Left kidney (tissue), 2 donors: ENCODE data around the gene DGCR8. TPM values are rescaled to one million over a fixed set of nuclear protein-coding genes. Genes with fewer than 3 reads are reported as not detected.
"Not testable (repeated sequence)": the region's sequence is repeated elsewhere in the genome, so short reads cannot be mapped to it uniquely, and the experiment has no call there.

ENCODE experiments used
- DNase-seq: peaks from one replicate; pipeline ENCODE4 v3.0.0-alpha.2; 2013
- polyA plus RNA-seq: library from polyadenylated mRNA; unstranded; fragments of 120-200 nt; gene quantifications from one replicate; pipeline ENCODE4 v1.2.1, GENCODE V29; 2013; ENCODE audit not compliant: insufficient read length

DGCR8 gene
- polyA plus RNA-seq, 1 donor: 58.0 TPM

DNA sequence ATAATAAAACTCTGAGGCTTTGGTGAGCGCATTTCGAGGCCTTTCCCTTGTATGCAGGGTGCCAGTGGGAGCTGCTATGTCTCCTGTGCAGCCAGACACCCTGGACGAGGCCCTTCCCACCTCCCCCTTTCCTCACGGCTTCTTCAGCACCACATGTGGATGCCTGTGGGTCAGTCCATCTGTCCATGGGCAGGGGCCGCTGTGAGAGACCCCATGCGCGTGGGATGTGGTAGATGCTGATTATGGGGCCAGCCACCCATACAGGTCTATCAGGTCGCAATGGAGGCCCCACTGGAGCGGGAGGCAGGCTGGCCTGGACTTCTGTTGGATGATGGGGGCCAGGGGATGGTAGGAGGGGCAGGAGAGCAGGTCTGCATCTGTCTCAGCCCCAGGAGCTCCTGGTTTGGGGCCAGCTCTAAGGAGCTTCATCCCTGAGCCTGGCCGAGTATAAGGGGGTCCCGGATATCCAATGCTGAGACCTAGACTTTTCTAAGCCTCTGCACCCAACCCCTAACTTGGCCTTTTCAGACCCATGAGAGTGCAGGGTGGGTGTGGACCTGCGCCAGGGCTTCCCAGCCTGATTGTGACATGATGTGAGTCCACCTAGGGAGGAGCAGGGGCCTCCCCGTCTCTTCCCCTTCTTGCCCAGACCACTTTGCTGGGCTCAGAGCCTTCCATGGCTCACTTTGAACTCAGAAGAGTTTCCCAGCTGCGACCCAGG, 14.0 kb upstream of the DGCR8 start:
- no peak for DNase-seq

DNA sequence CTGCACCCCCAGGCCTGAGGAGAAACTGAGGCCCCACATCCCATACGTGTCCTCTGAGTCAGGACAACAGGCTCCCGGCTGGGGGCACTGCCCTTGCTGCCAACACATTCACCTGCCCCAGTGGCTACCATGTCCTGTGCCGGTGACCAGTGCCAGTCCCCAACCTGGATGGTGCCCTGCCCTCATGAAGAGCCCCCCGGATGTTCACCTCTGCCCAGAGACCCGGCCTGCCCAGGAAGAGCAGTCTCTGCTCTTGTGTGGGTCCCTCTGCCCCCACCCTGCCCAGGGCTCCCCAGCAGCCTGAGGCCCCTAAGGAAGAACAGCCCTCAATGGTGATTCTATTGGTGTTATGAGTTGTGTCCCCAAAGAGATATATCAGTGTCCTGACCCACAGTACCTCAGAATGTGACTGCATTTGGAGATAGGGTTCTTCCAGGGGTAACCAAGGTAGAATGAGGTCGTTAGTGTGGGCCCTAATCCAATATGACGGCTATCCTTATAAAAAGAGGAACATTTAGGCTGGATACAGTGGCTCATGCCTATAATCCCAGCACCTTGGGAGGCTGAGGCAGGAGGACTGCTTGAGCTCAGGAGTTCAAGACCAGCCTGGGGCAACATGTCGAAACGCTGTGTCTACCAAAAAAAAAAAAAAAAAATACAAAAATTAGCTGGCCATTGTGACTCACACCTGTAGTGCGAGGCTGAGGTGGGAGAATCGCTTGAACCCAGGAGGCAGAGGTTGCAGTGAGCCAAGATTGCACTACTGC, 13.2 kb upstream of the DGCR8 start:
- no peak for DNase-seq

DNA sequence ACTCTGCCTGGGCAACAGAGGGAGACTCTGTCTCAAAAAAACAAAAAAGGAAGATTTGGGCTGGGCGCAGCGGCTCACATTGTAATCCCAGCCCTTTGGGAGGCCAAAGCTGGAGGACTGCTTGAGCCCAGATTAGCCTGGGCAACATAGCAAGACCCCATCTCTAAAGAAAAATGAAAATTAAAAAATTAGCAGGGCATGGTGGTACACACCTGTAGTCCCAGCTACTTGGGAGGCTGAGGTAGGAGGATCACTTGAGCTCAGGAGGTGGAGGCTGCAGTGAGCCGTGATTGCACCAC, 12.7 kb upstream of the DGCR8 start:
- DNase-seq: not testable (repeated sequence)

DNA sequence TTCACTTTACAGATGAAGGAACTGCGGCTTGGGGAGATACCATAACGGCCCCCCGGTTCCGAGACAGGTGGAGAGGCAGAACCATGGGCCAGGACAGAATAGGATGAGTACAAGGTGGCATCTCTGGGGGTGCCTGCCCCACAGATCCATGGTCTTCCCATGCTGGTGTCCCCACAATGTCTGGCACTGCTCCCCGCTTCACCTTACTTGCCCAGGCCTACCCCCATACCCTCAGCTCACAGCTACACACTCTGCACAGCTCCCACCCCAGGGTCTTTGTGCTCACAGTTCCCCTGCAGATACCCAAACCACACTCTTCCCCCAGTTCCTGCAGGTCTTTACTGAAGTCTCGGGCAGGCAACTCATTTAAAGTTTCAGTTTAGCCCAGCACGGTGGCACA, 11.4 kb upstream of the DGCR8 start:
- DNase-seq: no peak

DNA sequence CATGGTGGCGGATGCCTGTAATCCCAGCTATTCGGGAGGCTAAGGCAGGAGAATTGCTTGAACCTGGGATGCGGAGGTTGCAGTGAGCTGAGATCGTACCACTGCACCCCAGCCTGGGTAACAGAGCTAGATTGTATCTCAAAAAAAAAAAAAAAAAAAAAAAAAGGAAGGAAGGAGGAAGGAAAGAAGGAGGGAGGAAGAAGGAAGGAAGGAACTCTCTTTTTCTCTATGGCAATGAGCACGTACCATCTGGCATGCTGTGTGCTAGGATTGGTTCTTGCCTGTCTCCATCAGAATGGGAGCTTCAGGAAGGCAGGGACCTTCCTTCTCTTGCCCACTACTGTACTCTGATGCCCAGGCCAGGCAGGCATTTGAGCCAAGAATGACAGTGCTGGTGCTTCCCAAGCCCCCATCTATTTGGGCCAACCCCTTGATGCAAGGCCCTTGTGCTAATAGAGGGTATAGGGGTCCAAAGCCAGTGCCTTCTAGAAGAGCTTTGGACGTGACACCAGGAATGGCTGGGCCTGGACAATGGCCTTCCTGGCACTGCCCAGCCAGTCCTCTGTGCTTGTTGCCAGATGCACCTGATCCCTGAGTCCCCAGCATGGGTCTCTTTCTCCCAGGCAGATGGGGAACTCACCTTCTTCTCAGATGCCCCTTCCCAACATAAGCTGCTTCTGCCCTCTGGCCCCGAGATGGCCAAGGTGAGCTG, 10.6 kb upstream of the DGCR8 start:
- DNase-seq: no peak

DNA sequence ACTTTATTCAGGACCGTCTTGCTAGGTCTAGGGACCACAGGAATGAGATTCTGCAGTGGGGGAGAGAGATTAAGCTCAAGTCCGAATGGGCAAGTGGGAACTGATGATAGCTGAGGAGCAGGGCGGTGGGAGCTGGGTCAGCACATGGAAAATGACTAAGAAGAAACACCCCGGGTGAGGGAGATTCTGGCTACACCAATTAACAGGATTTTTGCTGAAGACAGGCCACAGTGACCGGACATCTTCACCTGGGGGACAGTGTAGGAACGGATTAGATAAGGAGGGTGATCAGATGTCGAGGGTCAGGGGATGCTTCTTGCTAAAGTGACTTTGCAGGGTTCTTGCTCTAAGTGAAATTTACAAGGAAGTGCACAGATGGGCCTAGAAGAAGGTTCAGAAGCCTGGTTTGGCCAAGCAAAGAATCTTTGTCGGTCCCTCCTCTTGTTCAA, 8.5 kb upstream of the DGCR8 start:
- no peak for DNase-seq

DNA sequence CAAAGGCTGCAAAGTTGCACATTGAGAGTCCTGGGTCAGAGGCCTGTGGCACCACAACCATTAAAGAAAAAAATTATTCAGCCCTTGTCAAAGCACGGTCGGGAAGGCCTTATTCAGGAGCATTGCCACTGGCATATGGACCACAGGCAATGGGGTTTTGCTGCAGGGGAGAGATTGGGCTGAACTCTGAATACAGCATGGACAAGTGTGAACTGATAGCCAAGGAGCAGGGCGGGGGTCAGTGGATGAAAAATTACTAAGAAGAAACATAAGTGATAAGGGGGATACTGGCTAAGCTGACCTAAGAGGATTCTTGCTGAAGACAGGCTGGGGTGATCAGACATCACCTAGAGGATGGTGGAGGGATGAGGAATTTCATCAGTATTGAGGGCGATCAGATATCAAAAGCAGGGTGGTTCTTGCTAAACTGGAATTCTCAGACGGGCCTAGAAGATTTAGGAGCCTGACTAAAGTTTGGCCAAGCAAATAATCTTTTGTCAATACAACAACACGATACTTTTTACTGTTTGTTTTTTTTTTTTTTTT, 3.3 kb upstream of the DGCR8 start:
- DNase-seq: no peak

DNA sequence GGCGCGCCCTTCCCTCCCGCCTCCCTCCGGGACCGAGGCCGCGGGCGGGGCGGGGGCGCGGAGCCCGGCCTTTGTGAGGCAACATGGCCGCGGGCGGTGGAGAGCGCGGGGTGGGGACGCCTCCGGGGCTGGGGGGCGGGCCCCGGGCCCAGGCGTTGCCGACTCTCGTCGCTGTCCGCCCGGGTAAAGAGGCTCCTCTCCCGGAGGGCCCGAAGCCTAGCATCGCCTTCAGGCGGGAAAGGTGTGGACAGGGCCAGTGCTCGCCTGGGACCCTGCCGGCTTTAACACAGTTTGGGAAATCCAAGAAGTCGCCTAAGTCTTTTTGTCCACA, 369 bp downstream of the DGCR8 start:
- DNase-seq: peak; percentile 32

DNA sequence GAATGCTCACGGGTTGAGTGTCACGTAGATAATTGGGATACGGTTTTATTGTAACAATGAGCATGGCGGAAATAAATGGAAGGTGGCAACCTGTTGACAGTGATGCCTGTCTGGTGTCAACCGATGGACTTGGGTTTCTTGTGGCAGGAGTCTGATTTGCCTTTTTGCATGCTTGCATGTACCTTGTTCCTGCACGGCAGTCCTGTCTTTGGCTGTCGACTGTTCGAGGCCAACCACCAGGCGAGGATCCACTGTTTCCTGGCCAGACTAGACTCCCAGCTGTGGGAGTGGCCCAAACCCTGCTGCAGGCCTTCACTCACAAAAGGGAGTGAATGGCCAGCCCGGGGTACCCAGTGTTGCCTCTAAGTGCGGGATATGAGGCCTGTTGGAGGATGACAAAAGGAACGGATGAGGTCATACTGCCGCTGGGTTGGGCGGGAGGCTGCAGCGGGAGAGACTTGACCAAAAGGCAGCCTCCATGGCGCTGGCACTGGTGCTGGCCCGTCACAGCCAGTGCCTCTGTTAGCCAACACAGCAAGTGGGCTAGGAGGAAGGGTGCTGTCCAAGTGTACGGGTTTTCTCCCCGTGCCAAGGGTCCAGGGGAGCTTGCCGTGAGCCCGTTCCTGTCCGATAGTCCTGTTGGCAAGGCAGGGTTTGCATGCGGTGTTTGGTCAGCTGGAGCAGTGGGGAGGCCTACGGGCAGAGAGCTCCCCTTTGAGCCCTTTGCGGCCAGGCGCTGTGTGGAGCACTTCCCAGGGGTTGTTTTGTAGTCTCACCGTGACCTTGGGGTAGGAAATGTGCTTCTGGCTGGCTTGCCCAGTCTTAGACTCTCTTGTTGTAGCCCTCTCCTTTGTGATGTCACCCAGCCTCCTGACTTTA, 974 bp downstream of the DGCR8 start:
- peak; percentile 27 for DNase-seq

DNA sequence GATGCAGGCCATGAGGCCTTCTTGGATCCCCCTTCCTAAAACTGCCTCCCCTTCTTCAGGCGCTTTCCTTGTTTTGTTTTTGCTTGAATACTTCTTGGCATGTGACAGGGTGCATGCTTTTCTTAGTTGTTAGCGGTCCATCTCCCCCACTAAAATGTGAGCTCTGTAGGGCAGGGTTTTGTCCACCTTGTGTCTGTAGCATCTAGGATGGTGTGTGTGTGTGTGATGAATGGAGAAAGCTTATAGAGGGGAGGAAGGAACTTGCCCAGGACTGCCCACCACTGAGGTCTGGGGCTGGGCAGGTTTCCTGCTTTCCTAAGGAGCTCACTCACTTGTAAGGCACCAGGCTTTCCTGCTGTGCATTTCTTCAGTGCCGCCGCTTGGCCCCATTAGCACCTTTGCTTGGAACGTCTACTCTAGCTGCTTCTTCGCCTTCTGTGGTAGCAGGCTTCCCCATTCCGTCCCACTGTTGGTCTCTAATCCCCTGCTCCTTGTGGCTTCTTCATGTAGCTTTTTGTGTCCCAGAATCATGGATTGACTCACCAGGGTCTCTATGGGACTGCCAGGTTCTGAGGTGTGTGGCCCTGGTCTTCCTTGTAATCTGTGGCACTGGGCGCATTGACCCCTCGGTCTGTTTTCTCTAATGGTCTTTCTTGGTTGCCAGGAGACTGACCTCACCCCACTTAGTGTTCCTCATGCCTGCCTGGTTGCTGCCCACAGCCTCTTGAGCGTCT, 3.3 kb downstream of the DGCR8 start:
- DNase-seq: no peak

DNA sequence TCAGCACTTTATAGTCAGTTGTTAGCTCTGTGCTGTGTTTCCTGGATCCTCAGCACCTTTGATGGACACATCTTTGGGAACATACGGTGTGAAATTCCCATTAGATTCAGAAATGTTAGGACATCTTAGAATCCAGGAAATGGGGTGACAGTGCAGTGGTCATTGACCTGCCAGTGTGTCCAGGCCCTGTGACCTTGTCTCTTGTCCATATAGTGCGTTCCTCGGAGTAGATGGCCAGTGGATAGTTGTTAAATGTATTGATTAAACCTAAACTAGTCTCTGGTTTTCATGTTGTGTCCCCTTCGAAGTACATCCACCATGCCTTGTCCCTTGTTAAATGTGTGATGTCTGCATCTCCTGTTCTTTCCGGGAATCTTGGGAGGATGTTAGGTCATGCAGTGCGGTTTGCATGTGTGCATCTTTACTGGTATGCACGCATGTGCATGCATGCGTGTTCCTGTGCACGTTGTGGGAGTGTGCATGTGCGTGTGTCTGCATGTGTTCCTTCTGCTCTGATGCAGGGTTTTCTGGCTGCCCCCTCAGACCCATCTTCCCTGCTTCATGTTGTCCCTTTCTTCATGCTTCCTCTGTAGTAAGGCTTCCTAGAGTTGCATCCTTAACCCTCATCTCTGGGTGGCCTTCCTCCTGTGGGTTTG, 4.0 kb downstream of the DGCR8 start:
- no peak for DNase-seq

DNA sequence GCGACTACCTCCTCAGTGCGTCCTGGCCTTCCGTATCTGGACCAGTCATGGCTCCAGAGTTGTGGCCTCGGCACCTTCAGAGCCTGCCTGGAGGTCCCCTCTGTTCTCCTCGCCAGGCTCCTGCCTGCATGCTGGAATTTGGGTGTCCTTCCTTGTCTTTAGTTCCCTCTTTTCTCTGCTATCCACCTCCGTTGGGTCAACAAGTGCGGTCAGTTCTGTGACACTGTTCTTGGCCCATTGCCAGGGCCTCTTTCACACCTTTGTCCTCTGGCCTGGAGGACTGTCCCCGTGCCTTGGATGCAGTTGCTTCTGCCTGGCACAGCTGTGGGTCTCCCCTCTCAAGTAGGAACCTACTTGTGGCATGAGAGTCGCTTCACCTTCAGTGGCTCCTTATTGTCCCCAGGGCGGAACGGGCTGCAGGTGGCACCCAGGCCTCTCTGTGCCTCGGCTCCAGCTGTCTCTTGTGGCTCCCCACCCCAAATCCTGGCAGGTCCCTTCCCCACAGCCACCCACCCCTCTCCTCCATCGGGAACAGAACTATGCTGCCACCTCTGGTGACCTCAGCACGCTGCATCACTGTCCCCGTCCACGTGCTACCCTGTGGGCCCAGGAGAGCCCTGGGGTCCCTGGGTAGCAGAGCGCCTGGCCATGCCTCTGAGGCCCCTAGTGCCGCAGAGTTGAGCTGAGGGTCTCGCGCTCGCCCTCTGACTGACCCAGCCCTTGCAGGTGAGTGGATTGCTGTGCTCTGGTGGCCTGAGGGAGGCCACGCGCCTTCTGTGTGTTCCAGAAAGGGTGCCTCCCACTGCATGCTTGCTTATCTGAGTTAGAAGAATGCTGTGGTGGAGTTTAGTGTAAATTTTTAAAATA, 4.7 kb downstream of the DGCR8 start:
- DNase-seq: peak; percentile 12

DNA sequence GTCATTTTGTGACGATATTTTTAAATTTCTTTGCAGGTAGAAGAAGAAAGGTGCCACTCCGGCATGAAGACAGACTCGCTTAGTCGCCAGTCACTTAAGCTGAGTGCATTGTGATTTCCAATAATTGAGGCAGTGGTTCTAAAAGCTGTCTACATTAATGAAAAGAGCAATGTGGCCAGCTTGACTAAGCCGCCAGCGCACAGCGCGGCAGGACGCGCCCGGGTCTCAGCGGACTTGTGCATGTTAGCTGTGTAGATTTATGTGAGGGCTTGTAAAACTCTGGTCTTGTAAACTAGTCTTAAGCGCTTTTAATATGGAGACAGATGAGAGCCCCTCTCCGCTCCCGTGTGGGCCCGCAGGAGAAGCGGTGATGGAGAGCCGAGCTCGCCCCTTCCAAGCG, 5.6 kb downstream of the DGCR8 start:
- no peak for DNase-seq

DNA sequence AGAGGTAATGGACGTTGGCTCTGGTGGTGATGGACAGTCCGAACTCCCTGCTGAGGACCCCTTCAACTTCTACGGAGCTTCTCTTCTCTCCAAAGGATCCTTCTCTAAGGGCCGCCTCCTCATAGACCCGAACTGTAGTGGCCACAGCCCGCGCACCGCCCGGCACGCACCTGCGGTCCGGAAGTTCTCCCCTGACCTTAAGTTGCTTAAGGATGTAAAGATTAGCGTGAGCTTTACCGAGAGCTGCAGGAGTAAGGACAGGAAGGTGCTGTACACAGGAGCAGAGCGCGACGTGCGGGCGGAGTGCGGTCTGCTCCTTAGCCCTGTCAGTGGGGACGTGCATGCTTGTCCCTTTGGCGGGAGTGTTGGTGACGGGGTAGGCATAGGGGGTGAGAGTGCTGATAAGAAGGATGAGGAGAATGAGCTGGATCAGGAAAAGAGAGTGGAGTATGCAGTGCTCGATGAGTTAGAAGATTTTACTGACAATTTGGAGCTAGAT, 6.1 kb downstream of the DGCR8 start:
- no peak for DNase-seq

DNA sequence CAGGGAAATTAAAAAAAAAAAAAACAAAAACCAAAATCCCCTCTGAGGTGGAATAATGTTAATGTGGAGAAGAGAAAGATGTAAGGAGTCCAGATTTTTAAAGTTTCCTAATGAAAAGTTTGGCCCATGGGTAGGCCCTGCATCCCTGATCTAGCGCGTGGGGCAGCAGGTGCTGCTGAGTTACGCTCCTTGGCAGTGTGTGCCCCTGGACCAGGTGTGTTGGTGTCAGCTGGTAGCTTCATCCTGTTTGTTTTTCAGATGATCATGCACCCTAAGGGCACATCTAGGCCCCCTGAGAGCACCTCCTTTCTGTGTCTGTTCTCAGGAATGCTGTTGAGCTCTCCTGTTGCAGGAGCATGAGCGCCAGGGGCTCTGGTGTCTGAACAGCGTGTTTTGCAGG, 6.7 kb downstream of the DGCR8 start:
- DNase-seq: no peak

DNA sequence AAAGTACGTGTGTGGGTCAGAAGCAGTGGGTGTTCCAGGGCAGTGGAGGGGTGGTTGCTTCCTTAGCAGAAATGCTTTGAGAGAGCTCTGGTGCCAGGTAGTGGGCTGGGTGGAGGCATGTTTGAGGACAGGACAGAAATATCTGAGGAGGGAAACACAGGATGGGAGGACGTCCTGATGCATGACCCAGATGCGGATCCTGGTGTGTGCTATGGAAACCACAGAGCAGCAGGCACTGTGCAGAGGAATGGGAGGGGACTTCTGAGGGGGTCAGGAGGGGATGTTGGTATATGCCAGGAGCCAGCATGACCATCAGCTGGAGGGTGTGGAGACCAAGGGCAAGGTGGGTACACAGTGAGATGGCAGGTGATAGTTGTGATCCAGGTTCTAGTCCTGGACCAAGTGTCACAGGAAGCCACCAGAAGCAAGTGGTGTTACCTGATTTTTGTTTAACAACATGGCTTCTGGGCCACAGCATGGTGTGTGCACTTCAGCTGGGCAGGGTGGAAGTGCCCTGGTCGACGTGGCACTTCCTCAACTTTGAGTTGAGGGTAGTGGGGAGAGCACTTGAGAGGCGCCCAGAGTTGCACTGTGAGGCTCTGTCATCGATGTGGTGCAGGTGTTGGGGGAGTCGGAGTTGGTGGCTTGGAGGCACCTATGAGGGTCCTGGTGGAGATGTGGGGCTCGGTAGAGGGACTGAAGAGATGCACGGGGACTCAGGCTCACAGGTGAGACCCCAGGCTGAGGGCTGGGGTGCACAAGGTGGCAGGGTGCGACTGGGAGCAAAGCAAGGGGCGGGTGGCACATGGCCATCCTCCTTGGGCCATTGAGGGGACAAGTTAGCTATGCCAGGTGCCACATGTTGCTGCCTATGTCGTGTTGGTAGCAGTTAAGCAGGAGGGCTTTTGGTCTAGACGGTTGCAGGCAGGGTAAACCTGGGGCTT, 7.5 kb downstream of the DGCR8 start:
- no peak for DNase-seq

DNA sequence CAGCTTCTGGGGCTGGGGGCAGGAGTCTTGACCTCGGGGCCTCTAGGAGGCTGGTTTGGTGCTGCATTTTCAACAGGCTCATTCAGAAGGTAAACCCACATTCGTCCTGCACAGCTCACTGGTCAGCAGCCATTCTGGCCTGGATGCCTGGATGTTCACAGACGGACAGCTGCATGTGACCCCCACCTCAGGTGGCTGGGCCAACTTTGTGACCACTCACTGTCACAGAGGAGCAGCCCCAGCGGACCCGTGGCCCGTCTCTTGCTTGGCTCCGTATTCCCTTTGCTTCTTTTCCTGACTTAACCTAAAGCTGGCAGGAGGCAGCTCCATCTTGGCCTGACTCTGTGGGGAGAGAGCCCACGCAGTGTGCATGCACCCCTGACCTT, 8.2 kb downstream of the DGCR8 start:
- no peak for DNase-seq

DNA sequence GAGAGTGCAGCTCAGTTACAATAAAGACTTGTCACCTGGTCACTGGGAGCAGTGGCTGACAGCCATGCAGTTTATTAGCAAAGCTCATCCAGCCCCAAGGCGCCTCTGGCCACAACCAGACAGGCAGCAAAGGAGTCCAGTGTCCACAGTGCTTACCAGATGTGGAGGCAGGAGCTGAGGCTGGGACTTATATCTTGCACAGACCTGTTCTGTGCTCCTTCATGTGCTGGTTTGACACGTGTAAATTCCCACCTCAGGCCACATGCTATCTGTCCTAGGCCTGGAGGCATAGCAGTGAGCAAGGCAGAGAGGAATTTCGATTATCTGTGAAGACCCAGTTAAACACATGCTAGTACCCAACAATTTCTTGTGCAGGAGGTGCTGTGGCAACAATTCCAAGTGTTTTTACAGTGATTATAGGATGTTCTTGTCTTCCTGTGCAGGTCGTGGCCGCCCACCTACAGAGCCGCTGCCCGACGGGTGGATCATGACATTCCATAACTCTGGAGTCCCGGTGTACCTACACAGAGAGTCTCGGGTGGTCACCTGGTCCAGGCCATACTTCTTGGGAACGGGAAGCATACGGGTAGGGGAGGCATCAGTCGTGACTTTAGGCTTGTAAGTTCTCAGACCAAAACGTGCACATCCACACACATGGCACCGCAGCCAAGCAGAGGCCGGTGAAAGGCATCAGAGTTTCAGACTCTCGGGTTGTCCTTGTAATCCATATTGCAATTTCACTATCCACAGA, 9.4 kb downstream of the DGCR8 start:
- DNase-seq: no peak
